Measurements from ENCODE around the gene PBX1.
"Not testable (repeated sequence)": the region's sequence is repeated elsewhere in the genome, so short reads cannot be mapped to it uniquely, and the experiment has no call there.

PBX1 gene

GRCh38 chr1:164552463-164552988 is 6.5 kb upstream of the PBX1 start:
- not testable (repeated sequence) for H3K9ac ChIP-seq (ENCODE audit: low read depth, low read length); H3K4me1 ChIP-seq (ENCODE audit: insufficient read depth, low read length); H3K27me3 ChIP-seq (ENCODE audit: insufficient read depth, low read length); H3K27ac ChIP-seq (ENCODE audit: low read depth, low read length); H3K36me3 ChIP-seq (ENCODE audit: insufficient read depth, low read length); H3K4me3 ChIP-seq (ENCODE audit: low read length)
- peaks cover 21% of the 10 kb centered on the region for H3K9me3 ChIP-seq (ENCODE audit: insufficient read depth, low read depth, low read length)
- WGBS = 90% methylated on average over 8 of the region's 8 CpGs

GRCh38 chr1:164557270-164557669 is 1.7 kb upstream of the PBX1 start:
- Histone ChIP-seq H3K36me3 (ENCODE audit: insufficient read depth, low read length) (no peaks in the 10 kb centered on the region), H3K9ac (ENCODE audit: low read depth, low read length) (no peak overlapping the region), H3K4me1 (ENCODE audit: insufficient read depth, low read length) (peaks cover 26% of the 10 kb centered on the region), H3K4me3 (ENCODE audit: low read length) (no peak overlapping the region; the same call in 1 of the 2 replicates), H3K27me3 (ENCODE audit: insufficient read depth, low read length) (no peaks in the 10 kb centered on the region), H3K9me3 (ENCODE audit: insufficient read depth, low read depth, low read length) (peaks cover 9% of the 10 kb centered on the region), H3K27ac (ENCODE audit: low read depth, low read length) (no peak overlapping the region)
- 87% methylated on average over 4 of the region's 4 CpGs for WGBS

GRCh38 chr1:164559342-164560051 is 513 bp downstream of the PBX1 start:
- H3K9ac ChIP-seq (ENCODE audit: low read depth, low read length) = peak overlapping the region; percentile 67
- H3K9me3 ChIP-seq (ENCODE audit: insufficient read depth, low read depth, low read length) = no peaks in the 10 kb centered on the region
- no peaks in the 10 kb centered on the region for H3K27me3 ChIP-seq (ENCODE audit: insufficient read depth, low read length)
- H3K27ac ChIP-seq (ENCODE audit: low read depth, low read length) = peak overlapping the region; percentile 81; the same call in 1 of the 2 replicates
- peak overlapping the region; percentile 94 for H3K4me3 ChIP-seq (ENCODE audit: low read length)
- peaks cover 47% of the 10 kb centered on the region for H3K4me1 ChIP-seq (ENCODE audit: insufficient read depth, low read length)
- WGBS = under 1% methylated on average over 17 of the region's 20 CpGs
- H3K36me3 ChIP-seq (ENCODE audit: insufficient read depth, low read length) = peaks cover 12% of the 10 kb centered on the region; the same call in 1 of the 2 replicates

GRCh38 chr1:164560121-164560541 is 1.1 kb downstream of the PBX1 start:
- H3K4me1 ChIP-seq (ENCODE audit: insufficient read depth, low read length) = peaks cover 54% of the 10 kb centered on the region
- no peaks in the 10 kb centered on the region for H3K27me3 ChIP-seq (ENCODE audit: insufficient read depth, low read length)
- peak overlapping the region; percentile 81 for H3K27ac ChIP-seq (ENCODE audit: low read depth, low read length)
- WGBS = 0% methylated on average over 11 of the region's 11 CpGs
- H3K9me3 ChIP-seq (ENCODE audit: insufficient read depth, low read depth, low read length) = no peaks in the 10 kb centered on the region
- H3K4me3 ChIP-seq (ENCODE audit: low read length) = peak overlapping the region; percentile 94
- peaks cover 12% of the 10 kb centered on the region; the same call in 1 of the 2 replicates for H3K36me3 ChIP-seq (ENCODE audit: insufficient read depth, low read length)
- H3K9ac ChIP-seq (ENCODE audit: low read depth, low read length) = peak overlapping the region; percentile 51

GRCh38 chr1:164560556-164560955 is 1.6 kb downstream of the PBX1 start:
- Histone ChIP-seq H3K27ac (ENCODE audit: low read depth, low read length) (peak overlapping the region; percentile 81; the same call in 1 of the 2 replicates), H3K27me3 (ENCODE audit: insufficient read depth, low read length) (no peaks in the 10 kb centered on the region), H3K9me3 (ENCODE audit: insufficient read depth, low read depth, low read length) (no peaks in the 10 kb centered on the region), H3K36me3 (ENCODE audit: insufficient read depth, low read length) (peaks cover 12% of the 10 kb centered on the region; the same call in 1 of the 2 replicates), H3K4me3 (ENCODE audit: low read length) (peak overlapping the region; percentile 94), H3K4me1 (ENCODE audit: insufficient read depth, low read length) (peaks cover 58% of the 10 kb centered on the region), H3K9ac (ENCODE audit: low read depth, low read length) (peak overlapping the region; percentile 51)
- WGBS = 0% methylated on average over 2 of the region's 2 CpGs

- H3K4me3 ChIP-seq (ENCODE audit: low read length) = peak overlapping the region; percentile 94
- peaks cover 12% of the 10 kb centered on the region; the same call in 1 of the 2 replicates for H3K36me3 ChIP-seq (ENCODE audit: insufficient read depth, low read length)
- no peaks in the 10 kb centered on the region for H3K9me3 ChIP-seq (ENCODE audit: insufficient read depth, low read depth, low read length)
- H3K4me1 ChIP-seq (ENCODE audit: insufficient read depth, low read length) = peaks cover 63% of the 10 kb centered on the region
- no peaks in the 10 kb centered on the region for H3K27me3 ChIP-seq (ENCODE audit: insufficient read depth, low read length)
- H3K27ac ChIP-seq (ENCODE audit: low read depth, low read length) = peak overlapping the region; percentile 81; the same call in 1 of the 2 replicates
- WGBS = 1% methylated on average over 6 of the region's 7 CpGs
- peak overlapping the region; percentile 51 for H3K9ac ChIP-seq (ENCODE audit: low read depth, low read length)
Measured at GRCh38 chr1:164561007-164561406, 2.0 kb downstream of the PBX1 start.

GRCh38 chr1:164561472-164561871 is 2.5 kb downstream of the PBX1 start:
- Histone ChIP-seq H3K9ac (ENCODE audit: low read depth, low read length) (peak overlapping the region; percentile 51), H3K27ac (ENCODE audit: low read depth, low read length) (no peak overlapping the region)
- WGBS = 17% methylated on average over 1 of the region's 1 CpG

GRCh38 chr1:164562061-164562460 is 3.1 kb downstream of the PBX1 start:
- H3K4me1 ChIP-seq (ENCODE audit: insufficient read depth, low read length) = peaks cover 69% of the 10 kb centered on the region
- peak overlapping the region; percentile 94 for H3K4me3 ChIP-seq (ENCODE audit: low read length)
- peak overlapping the region; percentile 51; the same call in 1 of the 2 replicates for H3K9ac ChIP-seq (ENCODE audit: low read depth, low read length)
- no peak overlapping the region for H3K27ac ChIP-seq (ENCODE audit: low read depth, low read length)
- peaks cover 12% of the 10 kb centered on the region; the same call in 1 of the 2 replicates for H3K36me3 ChIP-seq (ENCODE audit: insufficient read depth, low read length)
- H3K9me3 ChIP-seq (ENCODE audit: insufficient read depth, low read depth, low read length) = no peaks in the 10 kb centered on the region
- H3K27me3 ChIP-seq (ENCODE audit: insufficient read depth, low read length) = no peaks in the 10 kb centered on the region

More at GRCh38 chr1:164561472-164561871, 2.5 kb downstream of the PBX1 start:
- no peaks in the 10 kb centered on the region for H3K9me3 ChIP-seq (ENCODE audit: insufficient read depth, low read depth, low read length)
- no peaks in the 10 kb centered on the region for H3K27me3 ChIP-seq (ENCODE audit: insufficient read depth, low read length)
- peaks cover 67% of the 10 kb centered on the region for H3K4me1 ChIP-seq (ENCODE audit: insufficient read depth, low read length)
- H3K4me3 ChIP-seq (ENCODE audit: low read length) = peak overlapping the region; percentile 94
- H3K36me3 ChIP-seq (ENCODE audit: insufficient read depth, low read length) = peaks cover 12% of the 10 kb centered on the region; the same call in 1 of the 2 replicates

GRCh38 chr1:164562511-164562910 is 3.5 kb downstream of the PBX1 start:
- Histone ChIP-seq H3K27me3 (ENCODE audit: insufficient read depth, low read length) (no peaks in the 10 kb centered on the region), H3K9ac (ENCODE audit: low read depth, low read length) (no peak overlapping the region), H3K36me3 (ENCODE audit: insufficient read depth, low read length) (peaks cover 12% of the 10 kb centered on the region; the same call in 1 of the 2 replicates), H3K27ac (ENCODE audit: low read depth, low read length) (no peak overlapping the region), H3K9me3 (ENCODE audit: insufficient read depth, low read depth, low read length) (no peaks in the 10 kb centered on the region), H3K4me1 (ENCODE audit: insufficient read depth, low read length) (peaks cover 69% of the 10 kb centered on the region), H3K4me3 (ENCODE audit: low read length) (peak overlapping the region; percentile 94)
- WGBS = 39% methylated on average over 4 of the region's 4 CpGs

- no peaks in the 10 kb centered on the region for H3K27me3 ChIP-seq (ENCODE audit: insufficient read depth, low read length)
- peaks cover 15% of the 10 kb centered on the region for H3K36me3 ChIP-seq (ENCODE audit: insufficient read depth, low read length)
- H3K4me3 ChIP-seq (ENCODE audit: low read length) = peak overlapping the region; percentile 94
- H3K27ac ChIP-seq (ENCODE audit: low read depth, low read length) = no peak overlapping the region
- no peaks in the 10 kb centered on the region for H3K9me3 ChIP-seq (ENCODE audit: insufficient read depth, low read depth, low read length)
- H3K9ac ChIP-seq (ENCODE audit: low read depth, low read length) = no peak overlapping the region
- 46% methylated on average over 3 of the region's 3 CpGs for WGBS
- peaks cover 69% of the 10 kb centered on the region for H3K4me1 ChIP-seq (ENCODE audit: insufficient read depth, low read length)
Measured at GRCh38 chr1:164562947-164563520, 4.0 kb downstream of the PBX1 start.

- WGBS = 37% methylated on average over 7 of the region's 10 CpGs
- peaks cover 73% of the 10 kb centered on the region for H3K4me1 ChIP-seq (ENCODE audit: insufficient read depth, low read length)
- peak overlapping the region; percentile 94 for H3K4me3 ChIP-seq (ENCODE audit: low read length)
- no peak overlapping the region for H3K27ac ChIP-seq (ENCODE audit: low read depth, low read length)
- peaks cover 22% of the 10 kb centered on the region for H3K36me3 ChIP-seq (ENCODE audit: insufficient read depth, low read length)
- H3K9ac ChIP-seq (ENCODE audit: low read depth, low read length) = no peak overlapping the region
- no peaks in the 10 kb centered on the region for H3K9me3 ChIP-seq (ENCODE audit: insufficient read depth, low read depth, low read length)
- no peaks in the 10 kb centered on the region for H3K27me3 ChIP-seq (ENCODE audit: insufficient read depth, low read length)
Measured at GRCh38 chr1:164563721-164564360, 4.9 kb downstream of the PBX1 start.
